ENCODE results near the gene ASXL1.

ASXL1 gene

GRCh38 chr20:32466739-32467505, 108.8 kb downstream of the ASXL1 start:
- no peak for DNase-seq (ENCODE audit: low spot score)

- no peak for DNase-seq (ENCODE audit: low spot score)
Observed at GRCh38 chr20:32467506-32468312, 109.6 kb downstream of the ASXL1 start.

DNA sequence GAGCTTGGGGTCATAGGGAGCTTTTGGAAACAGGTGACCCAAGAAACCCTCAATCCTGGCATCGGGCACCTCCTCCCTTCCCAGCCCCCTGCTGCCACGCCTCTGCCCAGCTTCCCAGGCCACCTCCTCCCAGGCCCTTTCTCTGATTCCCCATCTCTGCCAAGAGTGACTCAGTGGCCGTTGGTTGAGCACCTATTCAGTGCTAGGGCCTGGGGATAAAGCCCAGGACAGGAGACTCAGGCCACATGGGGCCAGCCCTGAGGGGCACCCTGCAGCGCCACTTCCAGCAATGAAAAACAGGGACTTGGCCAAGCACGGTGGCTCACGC, 110.1 kb downstream of the ASXL1 start:
- DNase-seq (ENCODE audit: low spot score) = no peak

DNA sequence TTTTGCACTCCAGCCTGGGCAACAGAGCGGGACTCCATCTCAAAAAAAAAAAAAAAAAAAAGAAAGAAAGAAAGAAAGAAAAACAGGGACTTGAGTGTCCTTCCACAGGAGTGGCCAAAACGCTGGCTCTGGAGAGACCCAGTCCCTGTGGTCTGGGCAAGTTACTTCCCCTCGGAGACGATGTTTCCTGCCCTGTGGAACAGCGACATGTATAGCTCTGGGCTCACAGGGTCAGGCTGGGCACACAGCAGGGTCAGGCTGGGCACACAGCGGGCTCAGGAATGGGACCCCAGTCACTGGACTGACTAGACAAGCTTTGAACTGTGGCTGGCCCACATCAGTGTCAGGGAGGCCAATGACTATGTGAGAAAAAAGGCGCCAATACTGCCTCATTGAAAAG, 110.7 kb downstream of the ASXL1 start:
- DNase-seq (ENCODE audit: low spot score) = no peak

DNA sequence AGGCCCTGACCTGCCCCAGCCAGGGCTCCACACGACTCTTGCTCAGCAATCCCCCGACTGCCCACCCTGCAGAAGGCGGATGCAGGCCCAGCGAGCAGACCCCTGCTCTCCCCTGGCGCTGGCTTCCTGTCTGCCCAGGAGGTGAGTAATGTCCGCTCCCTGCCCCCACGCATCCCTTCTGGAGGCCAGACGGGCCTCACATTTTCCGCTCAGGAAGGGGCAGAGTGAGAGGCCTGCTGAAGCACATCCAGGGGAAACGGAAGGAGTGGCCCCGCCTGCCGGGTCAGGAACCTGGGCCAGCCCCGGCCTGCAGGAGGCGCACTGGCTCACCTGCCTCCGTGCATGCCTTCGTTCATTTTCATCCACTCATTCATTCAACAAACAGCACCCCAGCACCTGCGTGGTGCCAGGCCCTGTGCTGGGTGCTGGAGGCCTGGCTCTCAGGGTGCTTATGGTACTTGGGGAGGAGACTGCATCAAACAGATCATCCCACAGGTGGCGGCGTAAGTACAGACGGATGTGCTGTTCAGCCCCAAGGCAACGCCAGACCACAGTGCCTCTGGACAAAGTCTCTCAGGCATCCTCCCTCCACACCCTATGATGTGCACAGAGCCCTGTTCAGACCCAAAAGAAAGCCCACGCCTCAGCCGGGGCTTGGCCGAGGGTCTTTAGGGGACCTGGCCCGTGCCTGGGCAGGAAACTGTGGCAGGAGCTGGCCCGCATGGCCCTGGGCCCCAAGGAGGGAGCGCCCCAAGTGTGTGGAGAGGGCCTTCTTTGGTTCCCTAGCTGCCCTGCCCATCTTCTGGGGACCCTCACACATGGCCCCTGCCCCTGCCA, 112.1 kb downstream of the ASXL1 start:
- DNase-seq (ENCODE audit: low spot score) = peak; percentile 50

DNA sequence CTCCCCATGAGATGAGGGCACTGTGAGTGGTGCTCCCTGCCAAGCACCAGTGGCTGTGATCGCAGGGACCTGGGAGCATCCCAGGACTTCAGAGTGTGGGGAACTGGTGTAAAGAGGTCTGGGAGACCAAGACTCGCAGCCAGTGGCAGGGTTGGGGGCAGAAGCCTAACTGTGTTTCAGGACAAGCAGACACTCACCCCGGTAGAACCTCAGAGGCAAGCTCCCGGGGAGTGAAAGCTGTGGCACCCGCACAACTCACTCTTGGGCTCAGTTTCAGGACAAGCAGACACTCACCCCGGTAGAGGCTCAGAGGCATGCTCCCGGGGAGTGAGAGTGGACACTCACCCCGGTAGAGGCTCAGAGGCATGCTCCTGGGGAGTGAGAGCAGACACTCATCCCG, 112.8 kb downstream of the ASXL1 start:
- no peak for DNase-seq (ENCODE audit: low spot score)

DNA sequence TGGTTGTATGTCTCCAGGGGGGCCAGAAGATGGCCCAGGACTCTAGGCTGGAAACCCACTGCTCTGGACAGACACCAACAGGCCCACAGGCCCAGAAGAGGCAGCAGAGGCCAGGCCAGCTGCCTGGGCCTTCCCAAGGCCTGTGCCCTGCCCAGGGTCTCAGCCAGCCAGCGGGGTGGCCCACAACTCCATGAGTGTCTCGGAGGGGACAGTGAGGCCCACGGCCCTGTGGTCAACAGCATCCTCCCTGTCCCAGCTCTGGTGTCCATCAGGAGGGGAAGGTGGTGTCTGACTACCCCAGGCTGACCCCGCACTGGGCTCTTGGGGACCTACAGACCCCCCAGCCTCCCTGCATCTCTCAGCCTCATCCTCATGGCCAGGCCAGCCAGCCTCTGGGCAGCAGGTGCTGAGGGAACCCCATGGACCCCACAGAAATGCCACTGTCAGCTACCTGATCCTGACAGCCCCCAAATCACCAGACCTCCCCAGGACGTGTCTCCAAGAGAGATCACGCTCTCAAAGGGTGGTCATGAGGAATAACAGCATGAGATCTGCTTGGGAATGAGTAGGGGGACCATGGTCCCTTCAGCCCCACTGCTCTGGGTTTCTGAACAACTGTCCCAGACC, 114.6 kb downstream of the ASXL1 start:
- DNase-seq (ENCODE audit: low spot score) = no peak

DNA sequence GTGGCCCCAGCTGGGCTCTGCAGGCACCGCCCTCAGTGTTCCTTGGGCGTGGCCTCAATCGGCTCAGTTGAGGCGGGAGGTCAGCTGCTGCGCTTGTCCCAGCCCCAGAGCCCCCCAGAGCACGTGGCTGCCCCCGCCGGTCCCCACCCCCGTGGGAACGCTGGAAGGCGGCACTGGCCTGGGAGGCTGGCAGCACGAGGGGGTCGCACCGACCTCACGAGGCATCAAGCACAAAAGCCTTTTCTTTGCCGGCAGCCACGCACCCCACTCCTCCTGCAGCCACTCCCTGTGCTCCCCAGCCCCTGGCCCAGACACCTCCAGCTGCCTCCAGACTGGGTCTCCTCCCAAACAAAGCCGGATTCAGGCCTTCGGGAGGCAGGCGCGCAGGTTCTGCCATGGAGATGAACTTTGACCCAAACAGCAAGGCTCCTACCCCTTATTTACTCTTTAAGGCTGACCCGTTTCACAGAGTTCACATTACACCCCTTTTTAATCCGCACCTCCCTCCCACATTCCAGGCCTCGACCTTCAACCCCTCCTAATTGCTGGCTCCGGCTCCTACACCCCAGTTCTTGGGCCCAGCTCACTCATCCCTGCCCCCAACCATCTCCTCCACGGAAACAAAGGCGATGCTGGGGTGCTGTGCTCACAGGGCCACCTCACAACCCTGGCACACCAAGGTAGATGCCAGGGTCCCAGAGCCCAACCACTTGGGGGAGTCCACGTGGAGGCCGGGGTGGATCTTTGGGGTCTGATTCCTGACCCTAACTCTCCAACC, 115.3 kb downstream of the ASXL1 start:
- no peak for DNase-seq (ENCODE audit: low spot score)

GRCh38 chr20:32474009-32474716, 116.0 kb downstream of the ASXL1 start:
- no peak for DNase-seq (ENCODE audit: low spot score)

GRCh38 chr20:32474717-32474966, 116.5 kb downstream of the ASXL1 start:
- no peak for DNase-seq (ENCODE audit: low spot score)

DNA sequence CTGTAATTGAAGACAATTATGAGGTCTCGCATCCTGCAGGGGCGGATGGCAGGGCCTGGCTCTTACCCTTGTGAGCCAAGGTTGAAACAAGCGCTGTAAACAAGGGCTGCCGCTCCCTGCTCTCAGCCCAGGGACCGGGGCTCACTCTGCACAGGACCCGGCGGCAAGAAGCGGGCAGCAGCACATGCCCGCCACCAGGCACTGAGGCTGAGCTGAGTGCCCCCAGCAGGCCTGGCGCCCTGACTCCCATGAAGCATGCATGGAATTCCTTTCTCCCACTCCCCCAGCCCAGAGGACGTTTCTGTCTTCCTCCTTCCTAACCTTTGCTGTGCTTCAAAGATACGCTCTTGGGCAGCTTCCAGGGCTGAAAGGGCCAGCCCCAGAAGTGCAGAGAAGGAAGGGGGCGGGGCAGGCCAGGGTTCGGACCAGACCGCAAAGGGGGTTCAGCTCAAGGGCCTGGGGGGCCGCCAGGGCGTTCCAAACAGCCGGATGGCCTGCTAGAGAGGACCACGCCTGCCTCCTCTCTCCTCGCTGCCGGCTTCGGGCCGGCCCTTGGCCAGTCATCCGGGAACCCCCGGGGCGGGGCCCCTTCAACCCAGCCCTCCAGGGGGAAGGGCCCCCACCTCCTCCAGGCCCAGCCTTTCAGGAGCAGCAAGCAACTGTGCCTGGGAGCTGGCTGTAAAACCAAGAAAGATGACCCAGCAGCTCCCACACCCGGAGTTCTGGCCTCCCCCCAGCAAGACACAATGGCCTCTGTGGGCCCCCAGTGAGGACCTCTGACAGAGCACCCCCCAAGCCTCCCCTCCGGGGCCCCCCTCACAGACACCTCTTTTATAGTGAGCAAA, 117.1 kb downstream of the ASXL1 start:
- peak; percentile 99 for DNase-seq (ENCODE audit: low spot score)

GRCh38 chr20:32476684-32477593, 118.8 kb downstream of the ASXL1 start:
- no peak for DNase-seq (ENCODE audit: low spot score)

DNA sequence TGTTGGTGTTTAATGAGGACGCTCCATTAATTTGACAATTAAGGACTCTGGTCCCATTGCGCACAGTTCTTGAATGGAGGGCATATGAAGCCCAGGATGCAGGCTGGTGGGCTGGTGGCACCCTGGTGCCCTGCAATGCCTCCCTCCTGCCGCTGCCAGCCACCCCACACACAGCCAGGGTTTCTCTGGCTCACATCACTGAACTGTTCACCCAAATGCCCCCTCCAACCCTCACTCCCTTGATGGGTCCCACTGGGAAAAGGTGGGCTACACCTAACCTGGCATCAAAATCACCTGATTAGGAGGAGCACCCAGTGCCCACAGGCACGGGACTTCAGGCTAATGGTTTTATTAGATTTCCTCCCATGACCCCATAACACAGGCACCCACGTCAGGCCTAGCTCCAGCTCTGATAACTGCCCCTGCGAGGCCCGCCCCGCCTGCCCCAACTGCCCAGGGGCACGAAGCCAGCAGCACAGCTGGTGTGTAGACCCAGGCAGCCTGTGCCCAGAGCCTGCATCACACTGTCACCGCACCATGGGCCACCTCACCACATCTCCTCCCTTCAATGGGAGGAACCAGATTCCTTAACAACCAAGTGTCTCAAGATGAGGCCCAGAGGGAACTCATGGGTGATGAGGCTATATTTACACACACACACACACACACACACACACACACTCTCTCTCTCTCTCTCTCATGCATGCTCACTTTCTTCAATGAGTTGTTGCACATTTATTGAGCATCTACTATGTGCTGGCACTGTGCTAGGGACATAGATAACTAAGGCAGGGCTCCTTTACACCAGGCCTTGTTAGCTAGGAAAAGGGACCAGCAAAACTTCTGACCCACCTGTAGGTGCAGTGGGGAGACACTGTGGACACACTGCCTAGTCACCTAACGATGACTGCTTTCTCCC, 119.7 kb downstream of the ASXL1 start:
- no peak for DNase-seq (ENCODE audit: low spot score)

DNA sequence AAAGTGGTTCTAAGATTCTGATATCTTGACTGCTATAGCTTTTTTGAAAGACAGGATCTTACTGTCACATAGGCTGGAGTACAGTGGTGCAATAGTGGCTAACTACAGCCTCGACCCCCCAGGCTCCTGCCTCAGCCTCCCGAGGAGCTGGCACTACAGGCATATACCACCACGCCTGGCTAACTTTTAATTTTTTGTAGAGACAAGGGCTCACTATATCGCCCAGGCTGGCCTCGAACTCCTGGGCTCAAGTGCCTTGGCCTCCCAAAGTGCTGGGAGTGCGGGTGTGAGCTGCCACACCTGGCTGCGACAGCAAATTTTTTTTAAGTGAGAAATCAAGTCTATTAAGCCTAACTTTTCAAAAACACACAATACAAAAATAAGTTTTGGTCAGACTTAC, 120.4 kb downstream of the ASXL1 start:
- no peak for DNase-seq (ENCODE audit: low spot score)

- DNase-seq (ENCODE audit: low spot score) = no peak
Observed at GRCh38 chr20:32479012-32479411, 120.9 kb downstream of the ASXL1 start.

DNA sequence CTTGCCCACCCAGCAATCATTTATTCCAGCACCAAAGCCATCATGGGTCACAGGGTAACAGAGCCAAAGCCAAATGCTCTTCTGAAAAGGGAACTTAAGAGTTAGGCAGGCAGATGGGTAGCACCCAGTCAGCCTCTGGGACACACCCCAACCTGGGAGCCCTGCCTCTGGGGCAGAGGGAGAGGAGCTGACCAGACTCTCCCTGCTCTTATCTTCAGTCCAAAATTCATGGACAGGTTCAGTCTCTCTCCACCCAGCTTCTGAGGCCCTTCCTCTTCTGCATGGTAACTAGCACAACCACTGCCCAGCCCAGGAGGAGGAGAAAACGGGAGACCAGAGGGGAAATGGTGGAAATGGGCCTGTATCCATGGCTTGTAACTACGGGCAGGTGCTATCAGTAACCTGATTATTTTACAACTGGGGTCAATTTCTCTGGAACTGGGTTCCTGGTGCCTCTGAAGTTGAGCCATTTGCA, 121.6 kb downstream of the ASXL1 start:
- DNase-seq (ENCODE audit: low spot score) = no peak

DNA sequence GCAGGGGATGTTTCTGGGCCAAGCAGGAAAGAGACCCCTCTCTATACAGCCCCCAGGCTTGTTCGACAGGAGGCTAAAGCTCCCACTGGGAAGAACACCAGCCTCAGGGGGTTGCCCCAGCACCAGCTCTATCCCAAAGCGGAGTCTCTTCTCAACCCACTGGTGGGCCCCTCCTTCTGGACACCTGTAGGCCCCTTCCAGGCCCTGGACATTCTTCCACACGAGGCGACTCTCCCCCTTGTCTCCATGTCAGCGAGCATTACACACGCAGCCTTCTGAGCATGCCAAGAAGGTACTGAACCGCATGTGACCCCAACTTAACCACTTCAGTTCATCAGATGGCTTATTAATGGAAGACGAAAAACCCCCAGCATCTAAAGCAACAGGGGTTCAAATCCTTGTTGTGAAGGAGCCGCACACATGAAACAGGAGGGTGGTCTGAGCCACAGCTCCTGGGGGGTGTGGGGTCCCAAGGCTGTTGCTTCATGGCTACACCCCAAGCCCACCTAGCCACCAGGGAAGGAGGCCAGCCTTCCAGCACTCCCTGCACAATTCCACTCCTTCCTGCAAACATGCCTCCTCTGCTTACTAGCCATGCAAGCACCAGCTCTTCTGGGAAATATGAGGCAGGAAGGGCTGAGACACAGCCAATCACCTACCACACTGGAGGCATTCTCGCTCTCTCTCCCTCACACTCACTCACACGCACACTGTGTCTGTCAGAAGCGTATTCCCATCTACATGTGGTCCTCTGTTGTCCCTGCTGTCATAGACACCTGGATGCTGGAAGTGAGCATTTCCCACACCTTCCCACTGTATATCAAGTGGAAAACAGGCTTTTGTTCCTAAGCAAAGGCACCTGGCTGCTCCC, 122.5 kb downstream of the ASXL1 start:
- DNase-seq (ENCODE audit: low spot score) = no peak

Measured in AG08396 (cell line).